Fibroblast of lung (primary cell): ENCODE measurements around the gene LASP1NB.

Experiments used
- EZH2 ChIP-seq: IDR thresholded peaks from 2 replicates; pipeline ENCODE4 v1.5.1; 2012; ENCODE audit warnings: low read length, control low read depth, mild to moderate bottlenecking; ENCODE audit errors: missing control alignments
- TF ChIP-seq, protein P1 (sequence below), 2 donors: IDR thresholded peaks in 1 of 2; conservative IDR thresholded peaks in 1 of 2; 1 replicate in 1 of 2; 2 replicates in 1 of 2; pipeline ENCODE4 v1.5.1; 2011 to 2012; ENCODE audit warnings: low read length in 2 of 2, control low read depth in 1 of 2, inconsistent platforms in 1 of 2, low read depth in 1 of 2, mild to moderate bottlenecking in 1 of 2

- TF ChIP-seq, protein P1, sequence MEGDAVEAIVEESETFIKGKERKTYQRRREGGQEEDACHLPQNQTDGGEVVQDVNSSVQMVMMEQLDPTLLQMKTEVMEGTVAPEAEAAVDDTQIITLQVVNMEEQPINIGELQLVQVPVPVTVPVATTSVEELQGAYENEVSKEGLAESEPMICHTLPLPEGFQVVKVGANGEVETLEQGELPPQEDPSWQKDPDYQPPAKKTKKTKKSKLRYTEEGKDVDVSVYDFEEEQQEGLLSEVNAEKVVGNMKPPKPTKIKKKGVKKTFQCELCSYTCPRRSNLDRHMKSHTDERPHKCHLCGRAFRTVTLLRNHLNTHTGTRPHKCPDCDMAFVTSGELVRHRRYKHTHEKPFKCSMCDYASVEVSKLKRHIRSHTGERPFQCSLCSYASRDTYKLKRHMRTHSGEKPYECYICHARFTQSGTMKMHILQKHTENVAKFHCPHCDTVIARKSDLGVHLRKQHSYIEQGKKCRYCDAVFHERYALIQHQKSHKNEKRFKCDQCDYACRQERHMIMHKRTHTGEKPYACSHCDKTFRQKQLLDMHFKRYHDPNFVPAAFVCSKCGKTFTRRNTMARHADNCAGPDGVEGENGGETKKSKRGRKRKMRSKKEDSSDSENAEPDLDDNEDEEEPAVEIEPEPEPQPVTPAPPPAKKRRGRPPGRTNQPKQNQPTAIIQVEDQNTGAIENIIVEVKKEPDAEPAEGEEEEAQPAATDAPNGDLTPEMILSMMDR (conservative IDR thresholded peaks at IDR 0.05 in 1 of 2, IDR thresholded peaks at IDR 0.05 in 1 of 2; ENCODE audit: low read depth in 1 of 2, low read length in 2 of 2): no peak
- no peak for TF ChIP-seq EZH2
These were observed 31.8 kb upstream of the LASP1NB start for GRCh38 chr17:38893607-38894006.
